ENCODE results near the gene AKR1C3.

DNA sequence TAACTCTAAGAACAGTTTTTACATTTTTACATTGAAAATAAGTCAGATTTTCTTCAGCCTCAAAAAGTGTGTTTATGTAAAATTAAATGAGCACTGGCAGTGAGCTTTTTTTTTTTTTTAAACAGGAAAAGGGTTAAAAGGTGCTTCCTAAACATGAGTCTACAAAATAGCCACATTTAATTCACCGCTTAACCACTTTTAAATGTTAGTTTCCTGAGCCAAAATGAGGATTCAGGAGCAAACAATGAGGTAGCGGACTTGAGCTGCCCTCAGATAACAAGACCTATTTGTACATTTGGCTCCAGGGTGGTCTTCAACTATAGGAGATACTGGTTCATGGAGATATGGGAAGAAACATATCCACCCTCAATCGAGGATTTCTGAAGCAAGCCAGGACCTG lies 22.8 kb downstream of the AKR1C3 start:
- TF ChIP-seq, protein P1, sequence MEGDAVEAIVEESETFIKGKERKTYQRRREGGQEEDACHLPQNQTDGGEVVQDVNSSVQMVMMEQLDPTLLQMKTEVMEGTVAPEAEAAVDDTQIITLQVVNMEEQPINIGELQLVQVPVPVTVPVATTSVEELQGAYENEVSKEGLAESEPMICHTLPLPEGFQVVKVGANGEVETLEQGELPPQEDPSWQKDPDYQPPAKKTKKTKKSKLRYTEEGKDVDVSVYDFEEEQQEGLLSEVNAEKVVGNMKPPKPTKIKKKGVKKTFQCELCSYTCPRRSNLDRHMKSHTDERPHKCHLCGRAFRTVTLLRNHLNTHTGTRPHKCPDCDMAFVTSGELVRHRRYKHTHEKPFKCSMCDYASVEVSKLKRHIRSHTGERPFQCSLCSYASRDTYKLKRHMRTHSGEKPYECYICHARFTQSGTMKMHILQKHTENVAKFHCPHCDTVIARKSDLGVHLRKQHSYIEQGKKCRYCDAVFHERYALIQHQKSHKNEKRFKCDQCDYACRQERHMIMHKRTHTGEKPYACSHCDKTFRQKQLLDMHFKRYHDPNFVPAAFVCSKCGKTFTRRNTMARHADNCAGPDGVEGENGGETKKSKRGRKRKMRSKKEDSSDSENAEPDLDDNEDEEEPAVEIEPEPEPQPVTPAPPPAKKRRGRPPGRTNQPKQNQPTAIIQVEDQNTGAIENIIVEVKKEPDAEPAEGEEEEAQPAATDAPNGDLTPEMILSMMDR (IDR thresholded peaks at IDR 0.05 in 2 of 3, conservative IDR thresholded peaks at IDR 0.05 in 1 of 3; ENCODE audit: borderline replicate concordance in 1 of 3, insufficient read depth in 1 of 3, low read depth in 2 of 3, low read length in 2 of 3): no peak
- no peak for TF ChIP-seq POLR2AphosphoS5 (IDR thresholded peaks at IDR 0.05; ENCODE audit: low read depth, low read length)
- TF ChIP-seq EZH2 (IDR thresholded peaks at IDR 0.05): no peak
- TF ChIP-seq POLR2A (IDR thresholded peaks at IDR 0.05; ENCODE audit: borderline replicate concordance, extremely low read depth, insufficient read depth, insufficient read length): no peak
- TF ChIP-seq, protein P2, sequence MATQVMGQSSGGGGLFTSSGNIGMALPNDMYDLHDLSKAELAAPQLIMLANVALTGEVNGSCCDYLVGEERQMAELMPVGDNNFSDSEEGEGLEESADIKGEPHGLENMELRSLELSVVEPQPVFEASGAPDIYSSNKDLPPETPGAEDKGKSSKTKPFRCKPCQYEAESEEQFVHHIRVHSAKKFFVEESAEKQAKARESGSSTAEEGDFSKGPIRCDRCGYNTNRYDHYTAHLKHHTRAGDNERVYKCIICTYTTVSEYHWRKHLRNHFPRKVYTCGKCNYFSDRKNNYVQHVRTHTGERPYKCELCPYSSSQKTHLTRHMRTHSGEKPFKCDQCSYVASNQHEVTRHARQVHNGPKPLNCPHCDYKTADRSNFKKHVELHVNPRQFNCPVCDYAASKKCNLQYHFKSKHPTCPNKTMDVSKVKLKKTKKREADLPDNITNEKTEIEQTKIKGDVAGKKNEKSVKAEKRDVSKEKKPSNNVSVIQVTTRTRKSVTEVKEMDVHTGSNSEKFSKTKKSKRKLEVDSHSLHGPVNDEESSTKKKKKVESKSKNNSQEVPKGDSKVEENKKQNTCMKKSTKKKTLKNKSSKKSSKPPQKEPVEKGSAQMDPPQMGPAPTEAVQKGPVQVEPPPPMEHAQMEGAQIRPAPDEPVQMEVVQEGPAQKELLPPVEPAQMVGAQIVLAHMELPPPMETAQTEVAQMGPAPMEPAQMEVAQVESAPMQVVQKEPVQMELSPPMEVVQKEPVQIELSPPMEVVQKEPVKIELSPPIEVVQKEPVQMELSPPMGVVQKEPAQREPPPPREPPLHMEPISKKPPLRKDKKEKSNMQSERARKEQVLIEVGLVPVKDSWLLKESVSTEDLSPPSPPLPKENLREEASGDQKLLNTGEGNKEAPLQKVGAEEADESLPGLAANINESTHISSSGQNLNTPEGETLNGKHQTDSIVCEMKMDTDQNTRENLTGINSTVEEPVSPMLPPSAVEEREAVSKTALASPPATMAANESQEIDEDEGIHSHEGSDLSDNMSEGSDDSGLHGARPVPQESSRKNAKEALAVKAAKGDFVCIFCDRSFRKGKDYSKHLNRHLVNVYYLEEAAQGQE (IDR thresholded peaks at IDR 0.05; ENCODE audit: low read depth): no peak
- no peak for TF ChIP-seq EGR1 (IDR thresholded peaks at IDR 0.05; ENCODE audit: low read depth)
- TF ChIP-seq EZH2phosphoT487 (IDR thresholded peaks at IDR 0.05; ENCODE audit: borderline replicate concordance): no peak
- TF ChIP-seq, protein P3, sequence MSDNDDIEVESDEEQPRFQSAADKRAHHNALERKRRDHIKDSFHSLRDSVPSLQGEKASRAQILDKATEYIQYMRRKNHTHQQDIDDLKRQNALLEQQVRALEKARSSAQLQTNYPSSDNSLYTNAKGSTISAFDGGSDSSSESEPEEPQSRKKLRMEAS (IDR thresholded peaks at IDR 0.05): no peak
- TF ChIP-seq ZNF274 (IDR thresholded peaks at IDR 0.05; ENCODE audit: low read depth, low read length): no peak
